GM06990 (cell line): Measurements from ENCODE around the gene IQGAP3.
"Not testable (repeated sequence)": the region's sequence is repeated elsewhere in the genome, so short reads cannot be mapped to it uniquely, and the experiment has no call there.

Experiments
- DNase-seq: peaks from one replicate; pipeline ENCODE4 v3.0.0-alpha.2; 2011; ENCODE audit not compliant: insufficient read length; ENCODE audit errors: extremely low read depth
- H3K27me3 ChIP-seq: replicated peaks from 2 replicates; pipeline ENCODE4 v1.6.0; 2011; ENCODE audit warnings: low read length; ENCODE audit not compliant: control insufficient read depth, insufficient read depth
- H3K36me3 ChIP-seq: 2 replicates; pipeline ENCODE4 v1.5.1; 2011; ENCODE audit warnings: low read length; ENCODE audit not compliant: control insufficient read depth, insufficient read depth
- H3K4me3 ChIP-seq: replicated peaks from 2 replicates; pipeline ENCODE4 v1.5.1; 2011; ENCODE audit warnings: low read depth, mild to moderate bottlenecking, control low read depth, low read length
- CTCF ChIP-seq: IDR thresholded peaks from 2 replicates; pipeline ENCODE4 v1.5.1; 2011; ENCODE audit warnings: low read length, control low read depth, mild to moderate bottlenecking, inconsistent platforms; ENCODE audit not compliant: insufficient read depth, poor library complexity, severe bottlenecking

Gene IQGAP3

GRCh38 chr1:156553860-156554485, 18.4 kb downstream of the IQGAP3 start:
- Histone ChIP-seq H3K4me3 (no peak overlapping the region), H3K36me3 (peaks cover 5% of the 10 kb centered on the region), H3K27me3 (no peaks in the 10 kb centered on the region)

DNA sequence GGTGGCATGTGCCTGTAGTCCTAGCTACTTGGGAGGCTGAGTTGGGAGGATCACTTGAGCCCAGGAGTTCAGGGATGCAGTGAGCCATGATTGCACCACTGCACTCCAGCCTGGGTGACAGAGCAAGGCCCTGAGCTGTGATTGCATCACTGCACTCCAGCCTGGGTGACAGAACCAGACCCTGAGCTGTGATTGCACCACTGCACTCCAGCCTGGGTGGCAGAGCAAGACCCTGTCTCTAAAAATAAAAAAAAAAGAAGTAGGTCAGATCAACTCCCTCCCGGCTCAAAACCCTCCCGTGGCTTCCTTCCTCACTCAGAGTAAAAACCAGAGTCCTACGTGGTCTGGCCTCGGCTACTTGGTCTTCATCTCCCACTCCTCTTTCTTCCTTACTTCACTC, 19.4 kb downstream of the IQGAP3 start:
- not testable (repeated sequence) for H3K4me3 ChIP-seq, H3K36me3 ChIP-seq, H3K27me3 ChIP-seq, DNase-seq

More at GRCh38 chr1:156553860-156554485, 18.4 kb downstream of the IQGAP3 start:
- TF ChIP-seq CTCF = no peak
- no peak for DNase-seq

- Histone ChIP-seq H3K36me3 (peaks cover 5% of the 10 kb centered on the region), H3K4me3 (no peak overlapping the region)
- no peak for DNase-seq
Measured at GRCh38 chr1:156552518-156552917, 19.8 kb downstream of the IQGAP3 start.

GRCh38 chr1:156551869-156552268, 20.5 kb downstream of the IQGAP3 start:
- H3K27me3 ChIP-seq = no peaks in the 10 kb centered on the region
- TF ChIP-seq CTCF = no peak
- H3K4me3 ChIP-seq = no peak overlapping the region
- H3K36me3 ChIP-seq = peaks cover 5% of the 10 kb centered on the region
- DNase-seq = no peak

More at GRCh38 chr1:156552518-156552917, 19.8 kb downstream of the IQGAP3 start:
- TF ChIP-seq CTCF = no peak
- no peaks in the 10 kb centered on the region for H3K27me3 ChIP-seq

GRCh38 chr1:156551066-156551643, 21.2 kb downstream of the IQGAP3 start:
- Histone ChIP-seq H3K36me3 (peaks cover 4% of the 10 kb centered on the region; the same call in 1 of the 2 replicates), H3K4me3 (no peak overlapping the region)

More at GRCh38 chr1:156551066-156551643, 21.2 kb downstream of the IQGAP3 start:
- no peak for DNase-seq
- no peak for TF ChIP-seq CTCF
- H3K27me3 ChIP-seq = no peaks in the 10 kb centered on the region
